GM21619 (cell line): Measurements from ENCODE around the gene MUC2.

Source experiments
- ATAC-seq: cut with Tn5 transposase; IDR thresholded peaks from one replicate; pipeline ENCODE4 v1.9.1; 2021; ENCODE audit not compliant: unreplicated experiment

The MUC2 gene

DNA sequence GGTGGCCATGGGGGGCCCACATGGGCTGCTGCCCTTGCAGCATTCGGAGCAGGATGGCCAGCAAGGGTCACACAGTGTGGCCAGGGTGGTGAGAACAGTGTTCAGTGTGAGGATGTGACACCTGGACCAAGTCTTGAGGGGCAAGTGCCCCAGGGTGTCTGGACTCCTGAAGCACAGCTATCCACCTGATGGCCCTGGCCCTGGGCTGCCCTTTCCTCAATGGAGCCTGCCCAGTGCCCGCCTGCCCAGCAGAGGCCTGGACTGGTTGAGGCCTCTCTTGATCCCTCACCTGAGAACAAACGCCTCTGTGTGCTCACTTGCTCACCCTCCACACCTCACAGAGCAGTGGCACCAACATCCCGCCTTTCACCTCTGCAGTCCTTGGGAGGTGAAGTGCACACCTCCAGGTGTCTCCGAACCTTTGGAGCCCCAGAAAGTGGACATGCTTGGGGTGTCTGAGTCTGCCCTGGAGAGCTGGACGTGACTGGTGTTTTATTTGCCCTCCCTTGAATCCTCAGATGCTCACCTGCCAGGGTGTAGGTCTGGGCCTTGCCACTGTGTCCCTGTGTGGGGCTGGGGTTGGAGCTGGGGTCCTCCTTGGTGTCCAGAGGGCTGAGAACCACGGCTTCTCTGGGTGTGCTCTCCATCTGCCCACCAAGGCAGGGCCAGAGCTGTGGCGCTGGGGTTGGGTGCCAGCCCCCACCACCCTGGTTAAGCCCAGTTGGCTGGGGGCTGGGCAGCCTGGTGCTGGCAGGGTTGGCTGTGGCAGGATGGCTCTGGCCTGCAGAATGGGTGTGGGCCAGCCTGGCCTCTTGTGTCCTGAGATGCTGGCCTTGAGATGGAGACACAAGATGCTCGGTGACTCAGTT, 3.8 kb upstream of the MUC2 start:
- no peak for ATAC-seq

DNA sequence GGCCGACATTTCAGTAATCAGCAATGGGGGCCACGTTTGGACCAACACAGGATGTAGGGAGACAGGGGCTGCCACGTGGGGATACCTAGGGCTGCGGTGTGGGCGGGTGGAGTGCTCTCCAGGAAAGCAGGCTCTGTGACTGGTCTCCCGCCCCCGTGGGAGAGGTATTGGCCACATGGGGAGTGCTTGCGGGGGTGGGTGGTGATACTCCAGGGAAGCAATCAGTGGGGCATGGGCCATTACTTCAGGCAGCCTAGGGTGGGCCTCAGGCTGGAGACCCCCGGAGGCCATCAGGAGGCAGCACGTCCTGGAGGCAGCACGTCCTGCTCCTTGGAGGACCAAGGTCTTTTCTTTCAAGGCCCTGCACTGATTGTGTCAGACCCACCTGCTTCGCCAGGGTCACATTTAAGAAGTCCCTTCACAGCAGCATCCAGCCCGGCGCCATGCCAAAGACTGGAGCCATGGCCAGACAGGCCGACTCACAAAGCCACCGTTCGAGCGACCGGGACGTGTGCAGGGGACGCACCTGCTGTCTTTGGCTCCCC, 3.0 kb upstream of the MUC2 start:
- no peak for ATAC-seq

- ATAC-seq: no peak
Observed at GRCh38 chr11:1072116-1072820, 2.4 kb upstream of the MUC2 start.

DNA sequence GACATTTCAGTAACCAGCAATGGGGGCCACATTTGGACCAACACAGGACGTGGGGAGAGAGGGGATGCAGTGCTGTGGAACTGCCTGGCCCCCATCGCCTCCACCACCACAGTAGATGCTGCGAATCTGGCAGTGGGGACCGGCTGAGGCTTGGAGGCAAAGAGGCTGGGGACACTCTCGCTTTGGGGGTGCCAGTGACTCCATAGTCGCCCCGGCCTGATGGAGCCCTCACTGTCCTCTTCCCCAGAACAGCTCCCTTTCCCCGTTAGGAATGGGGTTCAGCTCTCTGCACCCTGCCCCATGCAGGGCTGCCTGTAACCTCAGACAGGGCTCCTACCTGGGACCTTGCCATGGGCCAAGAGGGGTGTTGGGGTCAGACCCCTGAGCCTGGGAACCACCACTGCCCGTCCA, 1.8 kb upstream of the MUC2 start:
- no peak for ATAC-seq

DNA sequence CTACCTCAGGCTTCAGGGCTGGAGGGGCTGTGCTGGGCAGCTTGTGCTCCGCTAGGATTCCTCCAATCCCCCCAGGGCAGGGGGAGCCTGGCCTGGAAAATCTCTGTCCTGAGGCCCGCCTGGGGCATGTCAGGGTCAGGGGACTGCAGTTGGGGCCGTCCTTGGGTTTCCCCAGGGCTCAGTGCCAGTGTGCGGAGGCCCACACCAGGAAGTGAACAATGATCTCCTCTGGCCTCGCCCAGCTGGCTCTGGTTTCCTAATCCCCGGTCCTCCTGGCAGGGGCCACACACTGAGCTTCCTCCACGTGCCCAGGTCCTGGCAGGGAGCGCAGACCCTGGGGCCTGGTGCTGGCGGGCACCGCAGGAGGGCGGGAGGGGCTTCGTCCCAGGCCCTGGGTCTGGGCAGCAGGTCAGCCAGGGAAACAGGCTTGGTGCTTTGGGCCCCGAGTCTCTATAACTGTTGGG, 1.4 kb upstream of the MUC2 start:
- ATAC-seq: no peak

DNA sequence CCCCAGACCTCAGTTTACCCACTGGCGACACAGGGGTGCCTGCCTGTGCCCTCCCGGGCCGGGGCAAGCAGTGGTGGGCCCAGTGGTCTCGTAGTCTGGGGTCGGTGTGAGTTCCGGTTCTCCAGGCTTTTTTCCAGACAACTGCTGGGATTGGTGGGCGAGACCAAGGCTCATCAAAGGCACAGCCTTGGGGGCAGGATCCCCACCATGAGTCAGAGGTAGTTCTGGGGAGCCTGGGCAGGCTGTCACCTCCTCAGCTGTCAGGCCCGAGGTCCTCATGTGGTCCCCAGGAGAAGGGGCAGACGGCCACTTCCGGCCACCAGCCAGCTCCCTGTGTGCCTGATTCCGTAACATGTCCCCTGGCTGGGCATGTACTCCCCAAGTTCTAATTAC, 827 bp upstream of the MUC2 start:
- ATAC-seq: no peak

GRCh38 chr11:1075341-1075911, 752 bp downstream of the MUC2 start:
- ATAC-seq: no peak

DNA sequence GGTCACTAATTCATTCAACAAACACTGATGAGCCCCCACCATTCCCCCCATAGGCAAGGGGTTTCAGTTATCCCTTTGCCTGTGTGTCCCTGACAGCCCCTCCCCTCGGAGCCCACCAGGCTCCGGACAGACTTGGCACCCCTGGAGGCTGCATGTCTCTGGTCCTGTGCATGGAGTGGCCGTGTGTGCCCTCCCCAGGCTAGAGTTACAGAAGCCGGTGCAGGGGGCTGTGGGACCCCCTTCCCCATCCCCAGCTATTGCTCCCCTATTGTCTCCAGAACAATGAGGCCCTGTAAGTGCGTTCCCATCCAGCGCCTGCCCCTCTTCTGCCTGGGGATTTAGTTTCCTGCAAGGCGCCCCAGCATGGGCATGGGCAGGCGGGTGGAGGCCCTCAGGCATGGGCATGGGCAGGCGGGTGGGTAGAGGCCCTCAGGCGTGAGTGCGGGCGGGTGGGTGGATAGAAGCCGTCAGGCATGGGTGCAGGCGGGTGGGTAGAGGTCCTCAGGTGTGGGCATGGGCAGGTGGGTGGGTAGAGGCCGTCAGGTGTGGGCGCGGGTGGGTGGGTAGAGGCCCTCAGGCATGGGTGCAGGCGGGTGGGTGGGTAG, 1.5 kb downstream of the MUC2 start:
- no peak for ATAC-seq

DNA sequence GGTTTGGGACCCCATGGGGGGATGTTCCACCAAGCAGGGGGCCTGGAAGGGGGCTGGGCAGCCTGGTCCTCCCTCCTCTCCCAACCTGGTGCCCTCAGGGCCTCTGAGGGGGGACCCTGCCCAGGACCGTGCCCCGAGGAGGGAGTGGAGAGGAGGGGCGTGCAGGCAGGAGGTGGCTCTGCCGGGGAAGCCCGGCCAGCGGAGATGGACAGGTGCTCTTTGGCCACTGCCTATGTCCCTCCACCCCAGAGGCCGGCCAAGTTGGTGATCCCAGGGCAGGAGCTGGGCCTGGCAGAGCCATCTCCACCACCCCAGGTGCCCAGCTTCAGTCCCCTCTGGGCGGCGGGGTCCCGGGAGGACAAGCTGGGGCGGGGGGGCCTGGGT, 2.4 kb downstream of the MUC2 start:
- no peak for ATAC-seq

- ATAC-seq: no peak
Observed at GRCh38 chr11:1077417-1078119, 2.9 kb downstream of the MUC2 start.

DNA sequence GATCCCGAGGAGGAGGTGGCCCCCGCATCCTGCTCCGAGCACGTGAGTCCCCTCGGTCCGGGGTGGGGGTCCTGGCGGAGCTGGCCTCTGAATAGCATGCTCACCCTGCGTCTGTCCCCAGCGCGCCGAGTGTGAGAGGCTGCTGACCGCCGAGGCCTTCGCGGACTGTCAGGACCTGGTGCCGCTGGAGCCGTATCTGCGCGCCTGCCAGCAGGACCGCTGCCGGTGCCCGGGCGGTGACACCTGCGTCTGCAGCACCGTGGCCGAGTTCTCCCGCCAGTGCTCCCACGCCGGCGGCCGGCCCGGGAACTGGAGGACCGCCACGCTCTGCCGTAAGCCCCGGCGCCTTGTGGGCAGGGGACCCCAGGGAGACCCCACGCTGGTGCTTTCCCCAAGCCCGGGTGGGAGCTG, 3.5 kb downstream of the MUC2 start:
- no peak for ATAC-seq

GRCh38 chr11:1081601-1082311, 7.1 kb downstream of the MUC2 start:
- no peak for ATAC-seq

- no peak for ATAC-seq
Observed at GRCh38 chr11:1082346-1082727, 7.7 kb downstream of the MUC2 start.

- ATAC-seq: no peak
Observed at GRCh38 chr11:1082728-1083620, 8.3 kb downstream of the MUC2 start.

GRCh38 chr11:1083621-1084551, 9.2 kb downstream of the MUC2 start:
- no peak for ATAC-seq

- ATAC-seq: no peak
Observed at GRCh38 chr11:1084561-1085439, 10.1 kb downstream of the MUC2 start.
